Measurements from ENCODE around the gene PTH1R.

DNA sequence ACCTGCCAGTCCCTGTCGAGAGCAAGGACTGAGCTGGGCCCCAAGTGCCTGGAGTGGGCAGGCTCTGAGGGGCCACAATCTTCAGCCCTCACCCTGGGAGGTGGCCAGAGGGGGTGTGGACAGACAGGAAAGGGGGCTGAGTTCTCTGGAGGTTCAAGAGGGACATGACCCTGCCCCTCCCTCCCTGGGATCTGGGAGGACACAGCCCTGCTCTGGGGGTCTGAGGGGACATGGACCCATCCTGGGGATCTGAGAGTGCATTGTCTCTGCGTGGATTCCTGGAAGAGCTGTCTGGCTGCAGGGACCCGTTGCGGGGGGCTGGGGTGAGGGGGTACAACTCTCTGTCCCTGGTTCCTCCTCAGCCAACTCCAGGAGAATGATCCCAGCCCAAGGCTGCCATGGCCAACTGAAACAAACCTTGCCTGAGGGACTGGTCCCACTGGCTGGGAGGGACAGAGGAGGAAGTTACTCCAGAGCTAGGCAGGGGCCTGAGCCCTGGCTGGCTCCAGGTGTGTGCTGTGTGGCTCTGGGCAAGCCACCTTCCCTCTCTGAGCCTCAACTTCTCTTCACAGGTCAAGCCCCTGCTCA is 29.0 kb downstream of the PTH1R start:
- no peak for TF ChIP-seq JUND (IDR thresholded peaks at IDR 0.05)
- TF ChIP-seq RFX5 (IDR thresholded peaks at IDR 0.05; ENCODE audit: low read length) = no peak
- TF ChIP-seq SMC3 (IDR thresholded peaks at IDR 0.05; ENCODE audit: low read depth, low read length) = no peak
- no peak for TF ChIP-seq EP300 (IDR thresholded peaks at IDR 0.05; ENCODE audit: borderline replicate concordance in 1 of 2, low read depth in 1 of 2, low read length in 1 of 2)
- TF ChIP-seq, protein P1, sequence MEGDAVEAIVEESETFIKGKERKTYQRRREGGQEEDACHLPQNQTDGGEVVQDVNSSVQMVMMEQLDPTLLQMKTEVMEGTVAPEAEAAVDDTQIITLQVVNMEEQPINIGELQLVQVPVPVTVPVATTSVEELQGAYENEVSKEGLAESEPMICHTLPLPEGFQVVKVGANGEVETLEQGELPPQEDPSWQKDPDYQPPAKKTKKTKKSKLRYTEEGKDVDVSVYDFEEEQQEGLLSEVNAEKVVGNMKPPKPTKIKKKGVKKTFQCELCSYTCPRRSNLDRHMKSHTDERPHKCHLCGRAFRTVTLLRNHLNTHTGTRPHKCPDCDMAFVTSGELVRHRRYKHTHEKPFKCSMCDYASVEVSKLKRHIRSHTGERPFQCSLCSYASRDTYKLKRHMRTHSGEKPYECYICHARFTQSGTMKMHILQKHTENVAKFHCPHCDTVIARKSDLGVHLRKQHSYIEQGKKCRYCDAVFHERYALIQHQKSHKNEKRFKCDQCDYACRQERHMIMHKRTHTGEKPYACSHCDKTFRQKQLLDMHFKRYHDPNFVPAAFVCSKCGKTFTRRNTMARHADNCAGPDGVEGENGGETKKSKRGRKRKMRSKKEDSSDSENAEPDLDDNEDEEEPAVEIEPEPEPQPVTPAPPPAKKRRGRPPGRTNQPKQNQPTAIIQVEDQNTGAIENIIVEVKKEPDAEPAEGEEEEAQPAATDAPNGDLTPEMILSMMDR (IDR thresholded peaks at IDR 0.05) = no peak
- no peak for TF ChIP-seq CHD2 (IDR thresholded peaks at IDR 0.05; ENCODE audit: low read length, partially characterized antibody)
- TF ChIP-seq, protein P2, sequence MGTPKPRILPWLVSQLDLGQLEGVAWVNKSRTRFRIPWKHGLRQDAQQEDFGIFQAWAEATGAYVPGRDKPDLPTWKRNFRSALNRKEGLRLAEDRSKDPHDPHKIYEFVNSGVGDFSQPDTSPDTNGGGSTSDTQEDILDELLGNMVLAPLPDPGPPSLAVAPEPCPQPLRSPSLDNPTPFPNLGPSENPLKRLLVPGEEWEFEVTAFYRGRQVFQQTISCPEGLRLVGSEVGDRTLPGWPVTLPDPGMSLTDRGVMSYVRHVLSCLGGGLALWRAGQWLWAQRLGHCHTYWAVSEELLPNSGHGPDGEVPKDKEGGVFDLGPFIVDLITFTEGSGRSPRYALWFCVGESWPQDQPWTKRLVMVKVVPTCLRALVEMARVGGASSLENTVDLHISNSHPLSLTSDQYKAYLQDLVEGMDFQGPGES (IDR thresholded peaks at IDR 0.05; ENCODE audit: low read depth, low read length) = no peak
- no peak for TF ChIP-seq POLR2AphosphoS5 (IDR thresholded peaks at IDR 0.05; ENCODE audit: low read depth, low read length)
- TF ChIP-seq FOXM1 (IDR thresholded peaks at IDR 0.05; ENCODE audit: low read depth) = no peak
- TF ChIP-seq SIN3A (IDR thresholded peaks at IDR 0.05; ENCODE audit: borderline replicate concordance, low read depth, low read length) = no peak
- TF ChIP-seq ELF1 (IDR thresholded peaks at IDR 0.05) = no peak

Measured in SK-N-SH (cell line).